AG20443 (cell line): ENCODE measurements around the gene MAP4.

ENCODE experiments used
- DNase-seq: peaks from one replicate; pipeline ENCODE4 v3.0.0; 2012; ENCODE audit warnings: low spot score, mixed read lengths

MAP4 gene

GRCh38 chr3:47964740-47965139 is 51.5 kb downstream of the MAP4 start:
- DNase-seq: no peak

GRCh38 chr3:47961815-47962606 is 54.2 kb downstream of the MAP4 start:
- no peak for DNase-seq

- no peak for DNase-seq
These were observed 55.2 kb downstream of the MAP4 start for GRCh38 chr3:47961036-47961435.

GRCh38 chr3:47956521-47956920 is 59.7 kb downstream of the MAP4 start:
- no peak for DNase-seq

- no peak for DNase-seq
These were observed 61.6 kb downstream of the MAP4 start for GRCh38 chr3:47954567-47954966.

- no peak for DNase-seq
These were observed 65.6 kb downstream of the MAP4 start for GRCh38 chr3:47950453-47951169.

GRCh38 chr3:47949979-47950378 is 66.2 kb downstream of the MAP4 start:
- no peak for DNase-seq

GRCh38 chr3:47940232-47940631 is 76.0 kb downstream of the MAP4 start:
- no peak for DNase-seq

- DNase-seq: no peak
These were observed 83.8 kb downstream of the MAP4 start for GRCh38 chr3:47932421-47932820.

GRCh38 chr3:47930979-47931378 is 85.2 kb downstream of the MAP4 start:
- DNase-seq: no peak

- DNase-seq: no peak
These were observed 99.5 kb downstream of the MAP4 start for GRCh38 chr3:47916696-47917095.

GRCh38 chr3:47916201-47916600 is 100.0 kb downstream of the MAP4 start:
- no peak for DNase-seq

GRCh38 chr3:47912006-47912504 is 104.2 kb downstream of the MAP4 start:
- no peak for DNase-seq

GRCh38 chr3:47910777-47911440 is 105.3 kb downstream of the MAP4 start:
- DNase-seq: peak; percentile 77

GRCh38 chr3:47910233-47910632 is 106.0 kb downstream of the MAP4 start:
- DNase-seq: no peak

- no peak for DNase-seq
These were observed 106.6 kb downstream of the MAP4 start for GRCh38 chr3:47909607-47910006.

GRCh38 chr3:47908744-47909143 is 107.5 kb downstream of the MAP4 start:
- no peak for DNase-seq

- no peak for DNase-seq
These were observed 108.4 kb downstream of the MAP4 start for GRCh38 chr3:47907784-47908183.

GRCh38 chr3:47902746-47903145 is 113.5 kb downstream of the MAP4 start:
- no peak for DNase-seq

- no peak for DNase-seq
These were observed 114.9 kb downstream of the MAP4 start for GRCh38 chr3:47901280-47901833.

GRCh38 chr3:47899495-47900108 is 116.6 kb downstream of the MAP4 start:
- DNase-seq: no peak

- no peak for DNase-seq
These were observed 118.3 kb downstream of the MAP4 start for GRCh38 chr3:47897954-47898353.
